ENCODE data around the gene AFMID.

Gene AFMID

DNA sequence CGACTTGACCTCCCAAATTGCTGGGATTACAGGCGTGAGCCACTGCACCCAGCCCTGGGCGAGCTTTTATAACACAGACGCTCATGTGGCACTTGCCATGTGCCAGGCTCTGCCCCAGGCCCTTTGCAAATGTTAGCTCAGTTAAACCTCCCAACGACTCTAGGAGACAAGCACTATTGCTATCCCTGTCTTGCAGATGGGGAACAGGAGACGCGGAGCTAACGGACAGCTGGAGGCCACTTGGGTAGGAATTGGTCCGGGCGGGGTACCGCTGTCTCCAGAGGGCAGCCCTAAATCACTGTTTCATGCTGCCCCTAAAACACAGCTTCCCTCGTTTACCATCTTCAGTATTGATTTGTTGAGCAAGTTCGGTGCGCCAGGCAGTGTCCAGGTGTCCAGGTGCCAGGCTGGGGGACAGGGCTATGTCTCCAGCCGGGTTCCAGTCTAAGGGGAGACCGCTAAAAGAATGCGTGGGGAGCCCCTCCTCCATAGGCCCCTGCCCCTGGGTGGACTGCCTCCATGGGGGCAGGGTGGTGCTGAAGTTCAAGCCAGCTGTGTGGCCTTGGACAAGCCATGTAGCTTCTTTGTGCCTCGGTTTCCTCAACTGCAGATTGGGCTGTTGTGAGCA is 68.0 kb downstream of the AFMID start:
- DNase-seq (ENCODE audit: low read depth): no peak

DNA sequence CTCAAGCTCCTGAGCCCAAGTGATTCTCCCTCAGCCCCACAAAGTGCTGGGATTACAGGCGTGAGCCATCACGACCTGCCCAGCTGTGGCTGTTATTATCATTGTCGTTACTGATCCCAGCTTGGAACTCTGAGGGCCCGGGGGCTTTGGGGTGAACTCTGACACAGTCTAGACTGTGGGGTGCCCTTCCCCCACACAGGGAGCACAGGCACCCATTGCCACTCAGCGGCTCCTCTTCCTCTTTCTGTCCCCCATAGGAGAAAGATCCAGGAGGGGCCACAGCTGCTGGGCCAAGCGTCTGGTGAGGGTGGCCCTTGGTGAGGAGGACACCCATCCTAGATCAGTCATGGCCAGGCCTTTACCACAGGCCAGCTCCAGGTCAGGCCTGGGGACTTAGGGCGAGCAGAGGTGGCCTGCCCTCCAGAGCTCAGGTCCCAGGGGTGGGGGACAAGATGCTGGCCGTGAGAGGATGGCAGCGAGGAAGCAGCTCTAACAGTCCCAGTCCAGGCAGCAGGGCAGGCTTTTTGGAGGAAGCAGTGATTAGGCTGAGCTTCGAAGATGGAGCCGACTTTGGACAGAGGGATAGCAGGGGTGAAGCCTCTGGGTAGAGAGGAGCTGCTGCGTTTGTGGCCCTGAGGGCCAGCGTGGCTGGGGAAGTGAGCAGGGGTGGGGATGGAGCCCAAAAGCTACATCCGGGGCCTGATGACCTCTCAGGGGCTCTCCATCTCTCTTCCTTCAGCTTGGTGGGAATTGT is 69.0 kb downstream of the AFMID start:
- no peak for DNase-seq (ENCODE audit: low read depth)

DNA sequence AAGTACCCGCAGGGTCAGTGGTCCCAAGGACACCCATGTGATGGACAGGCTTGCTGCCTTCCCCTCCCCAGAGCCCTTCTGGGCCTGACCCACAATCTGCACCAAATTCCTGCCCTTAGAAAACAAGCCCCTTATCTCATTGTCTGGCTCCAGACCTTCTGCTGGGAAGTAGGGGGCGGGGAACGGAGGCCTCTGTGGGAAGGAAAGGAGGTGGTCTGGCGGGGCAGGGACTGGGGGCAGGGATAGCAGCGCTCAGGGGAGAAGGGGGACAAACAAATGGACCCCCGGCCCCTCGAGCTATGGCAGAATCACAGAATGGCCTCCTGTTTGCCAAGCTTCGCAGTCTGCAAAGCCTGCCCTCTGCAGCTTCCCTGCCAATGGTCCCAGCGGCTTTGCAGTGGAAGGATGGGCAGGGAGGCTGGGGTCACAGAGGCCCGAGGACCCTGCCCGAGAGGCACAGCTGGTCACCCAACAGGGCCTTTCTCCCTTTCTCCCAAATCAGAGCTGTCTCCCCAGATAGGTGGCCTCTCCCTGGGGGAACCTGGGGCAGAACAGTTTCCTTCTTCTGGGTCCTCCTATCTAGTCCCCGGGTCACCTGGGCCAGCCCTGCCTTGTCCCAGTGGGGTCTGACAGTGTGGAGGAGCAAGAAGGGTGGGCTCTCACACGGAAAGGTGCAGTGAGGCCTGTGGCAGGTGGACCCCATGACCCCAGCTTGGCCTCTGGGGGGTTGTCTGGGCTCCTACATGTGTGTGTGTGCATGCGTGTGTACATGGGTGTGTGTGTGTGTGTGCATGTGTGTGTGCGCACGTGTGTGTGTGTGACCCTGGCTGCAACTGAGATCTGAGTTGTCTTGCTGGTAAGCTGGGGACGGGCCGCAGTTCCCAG is 69.8 kb downstream of the AFMID start:
- no peak for DNase-seq (ENCODE audit: low read depth)

Data from non-pigmented ciliary epithelial cell (primary cell).